Inflammatory macrophage treated with lipopolysaccharide for 4 hours (primary cell): ENCODE data around the gene C1QTNF2.
"Not testable (repeated sequence)": the region's sequence is repeated elsewhere in the genome, so short reads cannot be mapped to it uniquely, and the experiment has no call there.

Experiments
- DNase-seq: peaks from one replicate; pipeline ENCODE4 v3.0.0-alpha.2; 2020

C1QTNF2 gene

GRCh38 chr5:160340513-160340912 is 29.9 kb downstream of the C1QTNF2 start:
- DNase-seq, result not testable (repeated sequence)

DNA sequence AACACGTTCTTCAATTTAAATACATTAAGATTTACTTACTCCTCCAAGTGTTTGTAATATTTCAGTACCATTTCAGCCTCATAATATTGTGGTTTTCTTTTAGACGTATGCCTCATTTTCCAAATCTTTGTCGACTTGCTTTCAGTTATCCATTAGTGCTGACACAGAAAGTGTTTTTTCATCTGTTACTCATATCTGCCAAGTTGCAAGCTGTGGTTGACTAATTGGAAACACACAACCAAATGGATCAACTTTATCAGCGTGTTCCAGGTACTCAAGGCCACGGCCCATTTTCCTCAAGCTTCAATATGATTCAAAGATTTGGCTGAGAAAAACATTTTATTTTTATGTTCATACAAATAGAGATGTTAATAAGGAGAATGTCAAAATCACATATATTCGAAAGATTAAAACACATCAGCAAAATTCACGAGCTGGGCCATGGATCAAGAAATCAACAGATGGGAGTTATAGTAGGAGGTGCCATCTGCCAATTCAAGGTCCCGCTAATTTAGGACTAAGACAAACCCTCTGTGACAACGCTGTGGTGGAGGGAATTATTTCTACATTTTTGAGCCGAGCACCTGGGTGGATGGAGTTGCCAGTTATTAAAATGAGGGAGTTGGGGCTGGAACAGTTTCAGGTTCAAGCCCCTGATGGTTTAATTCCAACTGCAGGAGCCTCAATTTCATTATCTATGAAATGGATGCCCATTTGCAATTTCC is 30.9 kb downstream of the C1QTNF2 start:
- DNase-seq, result no peak

DNA sequence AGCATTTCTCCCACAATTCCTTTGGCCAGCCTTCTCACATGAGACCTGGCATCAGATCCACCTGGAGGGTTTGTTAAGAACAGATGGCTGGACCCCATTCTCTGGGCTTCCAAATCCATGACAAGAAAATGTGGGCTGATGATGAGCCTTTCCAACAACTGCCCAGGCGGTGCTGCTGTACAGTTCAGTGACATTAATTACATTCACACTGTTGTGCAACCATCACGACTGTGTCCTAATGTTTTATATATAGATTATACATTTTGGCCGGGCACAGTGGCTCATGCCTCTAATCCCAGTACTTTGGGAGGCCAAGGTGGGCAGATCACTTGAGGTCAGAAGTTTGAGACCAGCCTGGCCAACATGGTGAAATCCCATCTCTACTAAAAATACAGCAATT is 35.7 kb downstream of the C1QTNF2 start:
- DNase-seq, result peak; percentile 33

DNA sequence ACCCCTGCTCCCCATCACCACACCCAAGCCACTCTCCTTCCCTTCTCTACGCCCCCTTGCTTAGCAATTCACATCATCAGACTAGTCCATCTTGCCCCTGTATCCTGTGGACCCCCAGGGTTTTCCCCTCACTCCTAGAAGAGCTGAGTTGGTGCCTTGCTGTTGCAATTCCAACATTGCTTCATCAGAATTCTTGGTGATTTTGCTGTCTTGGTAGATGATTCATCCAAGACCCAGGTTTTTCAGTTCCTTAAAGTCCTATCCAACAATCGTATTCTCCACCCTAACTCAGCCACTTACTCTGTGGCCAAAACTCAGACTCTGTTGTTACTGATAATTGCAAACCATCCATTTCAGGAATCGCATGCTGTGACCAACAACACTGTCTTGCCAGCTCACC is 36.7 kb downstream of the C1QTNF2 start:
- peak; percentile 95 for DNase-seq

DNA sequence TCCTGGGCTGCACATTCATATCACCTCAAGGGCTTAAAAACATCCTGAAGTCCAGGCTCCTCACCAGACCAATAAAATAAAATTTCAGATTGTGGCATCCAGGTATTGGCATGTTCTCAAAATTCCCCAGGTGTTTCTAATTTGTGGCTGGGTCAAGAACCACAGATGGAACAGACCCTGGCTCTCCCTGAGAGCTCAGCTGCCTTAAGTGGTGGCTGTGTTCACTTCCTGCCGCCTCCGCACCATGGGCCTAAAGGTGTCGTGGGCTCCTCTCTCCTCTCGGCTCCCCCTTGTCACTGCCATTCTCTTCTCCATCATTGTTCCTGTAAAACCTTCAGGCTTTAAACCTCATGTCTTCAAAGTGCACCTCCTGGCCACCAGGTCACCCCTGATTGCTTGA is 40.2 kb downstream of the C1QTNF2 start:
- no peak for DNase-seq

GRCh38 chr5:160327818-160328217 is 42.6 kb downstream of the C1QTNF2 start:
- no peak for DNase-seq

GRCh38 chr5:160326981-160327380 is 43.4 kb downstream of the C1QTNF2 start:
- no peak for DNase-seq

DNA sequence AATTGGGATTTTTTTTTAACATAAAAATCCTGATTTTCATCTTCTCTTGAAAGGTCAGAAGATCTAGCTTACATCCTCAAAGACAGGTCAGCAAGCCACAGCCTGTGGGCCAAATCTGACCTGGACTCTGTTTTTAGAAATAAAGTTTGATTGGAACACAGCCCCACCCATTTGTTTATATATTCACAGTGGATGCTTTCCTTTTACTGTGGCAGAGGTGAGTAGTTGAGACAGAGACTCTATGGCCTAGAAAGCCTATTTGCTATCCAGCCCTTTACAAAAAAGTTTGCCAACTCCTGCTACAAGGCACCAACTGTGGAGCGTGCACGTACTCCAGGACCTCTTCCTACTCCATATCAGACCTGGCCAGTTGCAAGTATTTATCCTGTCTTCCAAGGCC is 44.7 kb downstream of the C1QTNF2 start:
- DNase-seq, result no peak

DNA sequence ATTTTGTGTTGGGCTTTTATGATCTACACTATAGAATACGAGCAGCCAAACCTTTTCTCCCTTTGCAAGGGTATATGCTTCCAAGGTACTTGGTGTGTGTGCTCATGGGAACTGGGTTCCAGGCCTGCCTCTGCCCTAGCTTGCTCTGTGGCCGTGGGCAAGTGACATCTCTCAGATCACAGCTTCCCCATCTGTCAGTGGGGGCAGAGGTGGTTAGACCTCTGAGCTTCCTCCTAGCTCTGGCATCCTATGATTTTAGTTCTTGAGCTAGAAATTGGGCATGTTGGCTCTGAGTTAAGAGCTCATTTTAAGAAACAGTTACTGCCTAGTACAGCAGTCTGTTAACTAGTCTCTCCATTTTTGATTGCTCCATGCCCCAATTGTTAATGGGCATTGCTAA is 45.5 kb downstream of the C1QTNF2 start:
- DNase-seq, result peak; percentile 37

GRCh38 chr5:160318409-160318808 is 52.0 kb downstream of the C1QTNF2 start:
- peak; percentile 86 for DNase-seq

GRCh38 chr5:160317434-160317833 is 53.0 kb downstream of the C1QTNF2 start:
- no peak for DNase-seq

DNA sequence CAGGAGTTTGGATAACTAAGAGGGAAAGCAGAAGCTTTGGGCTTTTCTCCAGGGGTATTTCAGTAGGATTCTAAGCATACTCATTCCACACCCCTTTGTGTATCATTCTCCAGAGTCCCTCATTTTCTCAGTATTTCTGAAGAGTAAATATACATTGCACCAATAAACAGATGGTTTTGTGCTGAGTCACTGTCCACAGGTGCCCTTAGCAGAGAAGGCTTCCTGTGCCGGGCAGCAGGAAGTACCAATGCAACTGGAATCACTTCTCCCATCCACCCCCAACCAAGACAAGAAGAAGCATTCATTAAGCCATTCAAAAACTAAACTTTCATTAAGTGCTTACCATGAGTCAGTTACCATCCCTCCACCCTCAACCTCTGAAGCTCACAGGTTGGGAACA is 54.5 kb downstream of the C1QTNF2 start:
- DNase-seq, result peak; percentile 11

GRCh38 chr5:160312960-160313727 is 57.3 kb downstream of the C1QTNF2 start:
- DNase-seq, result no peak

- no peak for DNase-seq
Measured at GRCh38 chr5:160312134-160312959, 58.1 kb downstream of the C1QTNF2 start, which contains the start of gene CCNJL. TSS of gene CCNJL (minus strand) at chr5:160312564. CDS start at chr5:160311923, 641 bp downstream.

GRCh38 chr5:160311491-160312133 is 58.8 kb downstream of the C1QTNF2 start:
- no peak for DNase-seq

DNA sequence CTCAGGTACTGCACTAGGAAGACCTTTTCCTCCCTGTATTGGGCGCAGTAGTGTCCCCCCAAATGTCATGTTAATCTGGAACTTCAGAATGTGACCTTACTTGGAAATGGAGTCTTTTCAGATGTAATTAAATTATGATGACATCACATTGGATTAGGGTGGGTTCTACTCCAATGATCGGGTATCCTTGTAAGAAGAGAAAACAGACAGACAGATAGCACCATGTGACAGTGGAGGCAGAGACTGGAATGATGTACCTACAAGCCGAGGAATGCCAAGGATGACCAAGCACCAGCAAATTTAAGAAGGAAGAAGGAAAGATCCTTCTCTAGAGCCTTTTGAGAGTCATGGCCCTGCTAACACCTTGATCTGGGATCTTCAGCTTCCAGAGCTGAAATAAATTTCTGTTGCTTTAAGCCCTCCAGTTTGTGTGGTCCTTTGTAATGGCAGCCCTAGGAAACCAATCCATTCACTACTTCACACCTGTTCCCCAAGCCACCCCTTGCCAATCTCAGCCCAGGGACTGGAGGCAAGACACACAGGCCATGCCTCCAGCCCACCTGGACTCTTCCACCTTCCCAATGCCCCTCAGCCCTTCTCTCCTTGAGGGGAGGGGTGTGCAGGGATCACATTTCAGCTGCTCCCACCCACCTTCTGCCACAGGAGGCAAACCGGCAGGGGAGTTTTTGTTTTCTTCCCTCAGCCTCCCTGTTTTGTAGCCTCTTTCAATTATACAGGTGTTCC is 59.7 kb downstream of the C1QTNF2 start:
- DNase-seq, result no peak

- no peak for DNase-seq
Measured at GRCh38 chr5:160310140-160310539, 60.3 kb downstream of the C1QTNF2 start.

DNA sequence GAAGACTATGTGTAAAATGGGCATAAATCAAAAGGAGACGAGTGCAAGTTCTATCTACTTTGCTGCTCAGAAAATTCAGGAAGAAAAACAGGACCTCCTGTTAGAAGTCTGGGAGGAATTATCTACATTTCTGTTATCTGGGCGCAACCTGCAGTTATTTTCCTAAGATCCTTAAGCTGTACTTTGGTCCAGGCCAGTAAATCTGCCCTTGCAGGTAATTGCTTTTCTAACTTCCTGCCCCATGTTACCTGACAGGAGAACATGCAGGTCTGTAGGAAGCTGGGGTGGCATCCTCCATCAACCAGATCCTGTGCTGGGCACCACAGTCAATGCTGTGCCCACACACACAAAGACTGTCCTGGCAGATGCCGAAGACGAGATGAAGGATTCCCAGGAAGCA is 63.7 kb downstream of the C1QTNF2 start:
- no peak for DNase-seq

GRCh38 chr5:160305319-160305718 is 65.1 kb downstream of the C1QTNF2 start:
- no peak for DNase-seq

- DNase-seq, result no peak
Measured at GRCh38 chr5:160303690-160304089, 66.7 kb downstream of the C1QTNF2 start.

GRCh38 chr5:160298189-160298588 is 72.2 kb downstream of the C1QTNF2 start:
- DNase-seq, result no peak

GRCh38 chr5:160297776-160298175 is 72.7 kb downstream of the C1QTNF2 start:
- no peak for DNase-seq
